GM12878 (cell line): ENCODE data around the gene RTN4RL1. TPM values are rescaled to one million over a fixed set of nuclear protein-coding genes. Genes with fewer than 3 reads are reported as not detected.

ENCODE experiments used
- ATAC-seq: fragments of 200-7000 bp; cut with Tn5 transposase; 3 replicates; pipeline ENCODE4 v1.9.1; 2020; ENCODE audit warnings: mild to moderate bottlenecking, moderate library complexity
- BruUV-seq: library from RNA; stranded (reverse); fragments of 400-500 nt; replicated peaks from 2 replicates; lab custom pipeline; 2021; lab: Mats Ljungman, UMichigan
- CTCF ChIA-PET: fragments of 300-600 bp; sonication (Branson Sonifier 250); formaldehyde crosslinking; extraction: SDS; loops from one replicate; lab custom pipeline; 2021; ENCODE audit warnings: inconsistent platforms; lab: Yijun Ruan, JAX
- POLR2A ChIA-PET: fragments of 350-600 bp; formaldehyde crosslinking; extraction: SDS; loops from one replicate; lab custom pipeline; 2021; ENCODE audit warnings: inconsistent platforms; lab: Charles Lee
- RAD21 ChIA-PET: fragments of 300-600 bp; sonication (Branson Sonifier 250); formaldehyde crosslinking; loops from one replicate; lab custom pipeline; 2023; ENCODE audit warnings: antibody characterized with exemption; ENCODE audit not compliant: unreplicated experiment; lab: Charles Lee
- SMC1A ChIA-PET: fragments of 300-600 bp; sonication (Branson Sonifier 250); formaldehyde crosslinking; loops from one replicate; lab custom pipeline; 2023; ENCODE audit not compliant: unreplicated experiment, uncharacterized antibody; lab: Charles Lee
- DNase-seq: peaks from one replicate; pipeline ENCODE4 v3.0.0-alpha.2; 2011; ENCODE audit warnings: low read depth, low spot score
- FAIRE-seq: peaks from 3 replicates; lab custom pipeline; 2011; peaks lifted over from hg19 to GRCh38; lab: Jason Lieb, UNC
- H2AFZ ChIP-seq: 2 replicates; pipeline ENCODE4 v1.6.0; 2011; ENCODE audit warnings: low read depth, low read length, control low read depth; ENCODE audit not compliant: control insufficient read depth
- H3K27ac ChIP-seq: 2 replicates; pipeline ENCODE4 v1.5.1; 2011; ENCODE audit warnings: control low read depth; ENCODE audit not compliant: control insufficient read depth, insufficient read depth
- H3K27me3 ChIP-seq, 2 experiments: replicated peaks in 1 of 2; 2 replicates each; pipeline versions ENCODE4 v1.6.0 to v1.6.1; 2011; ENCODE audit warnings: low read length in 1 of 2; ENCODE audit not compliant: control insufficient read depth in 2 of 2, insufficient read depth in 2 of 2
- H3K36me3 ChIP-seq, 2 experiments: 2 replicates each; pipeline ENCODE4 v1.5.1; 2011; ENCODE audit warnings: low read length in 1 of 2; ENCODE audit not compliant: control insufficient read depth in 2 of 2, insufficient read depth in 2 of 2
- H3K4me1 ChIP-seq: 2 replicates; pipeline ENCODE4 v1.6.1; 2011; ENCODE audit warnings: mild to moderate bottlenecking, low read length, moderate library complexity, mixed read lengths; ENCODE audit not compliant: control insufficient read depth, insufficient read depth
- H3K4me2 ChIP-seq: 2 replicates; pipeline ENCODE4 v1.6.0; 2011; ENCODE audit warnings: control low read depth; ENCODE audit not compliant: control insufficient read depth, insufficient read depth
- H3K4me3 ChIP-seq: fragments of 200-600 bp; sonication (generic); 2 replicates; pipeline ENCODE4 v1.5.1; 2016
- H3K79me2 ChIP-seq: 2 replicates; pipeline ENCODE4 v1.6.0; 2011; ENCODE audit warnings: low read length; ENCODE audit not compliant: control insufficient read depth, insufficient read depth
- H3K9ac ChIP-seq: 2 replicates; pipeline ENCODE4 v1.8.0; 2011; ENCODE audit warnings: low read length, control low read depth, mixed read lengths; ENCODE audit not compliant: control insufficient read depth, insufficient read depth
- H3K9me3 ChIP-seq: replicated peaks from 3 replicates; pipeline ENCODE4 v1.5.1; 2011; ENCODE audit warnings: mild to moderate bottlenecking, low read length; ENCODE audit not compliant: control insufficient read depth, insufficient read depth
- H4K20me1 ChIP-seq: 2 replicates; pipeline ENCODE4 v1.6.0; 2011; ENCODE audit not compliant: control insufficient read depth, insufficient read depth
- ASH2L ChIP-seq: fragments of 300-600, 200-600 bp; sonication (generic); IDR thresholded peaks from 2 replicates; pipeline ENCODE4 v1.6.1; 2017; ENCODE audit warnings: low read depth, mild to moderate bottlenecking, borderline replicate concordance
- ATF7 ChIP-seq: fragments of 450-650 bp; IDR thresholded peaks from 2 replicates; pipeline ENCODE4 v1.6.1; 2016; ENCODE audit warnings: low read depth, mild to moderate bottlenecking
- BHLHE40 ChIP-seq, 2 experiments: fragments of 450-650 bp in 1 of 2; IDR thresholded peaks; 2 replicates each; pipeline ENCODE4 v1.6.1; 2011 to 2017; ENCODE audit warnings: low read depth in 2 of 2, borderline replicate concordance in 1 of 2, improper control_type of control experiment in 1 of 2, low read length in 1 of 2, mild to moderate bottlenecking in 1 of 2
- BRCA1 ChIP-seq: IDR thresholded peaks from 2 replicates; pipeline ENCODE4 v1.6.1; 2011; ENCODE audit warnings: low read depth, low read length, improper control_type of control experiment
- EED ChIP-seq: sonication (generic); IDR thresholded peaks from 2 replicates; pipeline ENCODE4 v1.6.1; 2016; ENCODE audit warnings: antibody characterized with exemption, low read depth
- EGR1 ChIP-seq, 2 experiments: IDR thresholded peaks; 1 replicate in 1 of 2; 2 replicates in 1 of 2; pipeline ENCODE4 v1.6.1; 2011 to 2012; ENCODE audit warnings: low read depth in 2 of 2, low read length in 2 of 2, borderline replicate concordance in 1 of 2, mild to moderate bottlenecking in 1 of 2, moderate library complexity in 1 of 2
- GATAD2B ChIP-seq: fragments of 450-650 bp; conservative IDR thresholded peaks from 2 replicates; pipeline ENCODE4 v1.6.1; 2017; ENCODE audit warnings: low read depth, mild to moderate bottlenecking, moderate library complexity
- HDGF ChIP-seq: fragments of 450-650 bp; IDR thresholded peaks from 2 replicates; pipeline ENCODE4 v1.6.1; 2016; ENCODE audit warnings: antibody characterized with exemption
- IRF4 ChIP-seq: IDR thresholded peaks from 2 replicates; pipeline ENCODE4 v1.6.1; 2011; ENCODE audit warnings: low read depth, low read length
- MXI1 ChIP-seq: fragments of 150-350 bp; IDR thresholded peaks from 2 replicates; pipeline ENCODE4 v1.6.1; 2011; ENCODE audit warnings: low read depth, mild to moderate bottlenecking, inconsistent platforms, low read length, improper control_type of control experiment
- NFIC ChIP-seq: IDR thresholded peaks from 2 replicates; pipeline ENCODE4 v1.6.1; 2012; ENCODE audit warnings: low read depth, mild to moderate bottlenecking, inconsistent platforms, low read length, moderate library complexity
- NFXL1 ChIP-seq: fragments of 450-650 bp; IDR thresholded peaks from 2 replicates; pipeline ENCODE4 v1.6.1; 2017; ENCODE audit warnings: antibody characterized with exemption, mild to moderate bottlenecking, borderline replicate concordance
- NR2C2 ChIP-seq: IDR thresholded peaks from 2 replicates; pipeline ENCODE4 v1.6.1; 2011; ENCODE audit warnings: borderline replicate concordance, low read depth; ENCODE audit not compliant: control insufficient read depth, insufficient read length
- PML ChIP-seq: IDR thresholded peaks from 2 replicates; pipeline ENCODE4 v1.6.1; 2012; ENCODE audit warnings: low read length, inconsistent platforms
- RAD21 ChIP-seq: IDR thresholded peaks from 2 replicates; pipeline ENCODE4 v1.6.1; 2011; ENCODE audit warnings: mild to moderate bottlenecking, low read depth, low read length, moderate library complexity; ENCODE audit not compliant: insufficient read depth
- RAD51 ChIP-seq: fragments of 450-650 bp; IDR thresholded peaks from 2 replicates; pipeline ENCODE4 v1.6.1; 2016; ENCODE audit warnings: moderate library complexity, mild to moderate bottlenecking, inconsistent platforms
- RB1 ChIP-seq: fragments of 450-650 bp; formaldehyde crosslinking; IDR thresholded peaks from 2 replicates; pipeline ENCODE4 v1.6.1; 2017; ENCODE audit warnings: mild to moderate bottlenecking, borderline replicate concordance
- RUNX3 ChIP-seq: IDR thresholded peaks from 2 replicates; pipeline ENCODE4 v1.6.1; 2012; ENCODE audit warnings: low read length, inconsistent platforms
- SUZ12 ChIP-seq: fragments of 200-600 bp; sonication (generic); IDR thresholded peaks from one replicate; pipeline ENCODE4 v1.6.1; 2018; ENCODE audit warnings: antibody characterized with exemption, mild to moderate bottlenecking; ENCODE audit not compliant: unreplicated experiment
- WGBS: methylation state at CpG from one replicate; pipeline ENCODE4 v1.1.6; 2016; ENCODE audit warnings: low lambda C conversion rate; ENCODE audit not compliant: insufficient replicate concordance, insufficient coverage; ENCODE audit errors: missing lambda C conversion rate; 5-methylcytosine and 5-hydroxymethylcytosine counted together
- in situ Hi-C: fragments of 300-500 bp; cut with MboI; formaldehyde crosslinking; loops from 9 replicates; pipeline ENCODE4 v1.14.3; 2018; ENCODE audit warnings: mixed read lengths
- intact Hi-C: fragments of 100-400 bp; cut with micrococcal nuclease; formaldehyde crosslinking; loops from one replicate; pipeline ENCODE4 v1.14.2; 2022; ENCODE audit not compliant: unreplicated experiment
- polyA plus RNA-seq, 11 experiments: library from polyadenylated mRNA; depleted of rRNA in 4 of 11; unstranded in 6 of 11; stranded (reverse) in 5 of 11; fragments of >200 nt; fragmentation: Nextera tagmentation in 4 of 11; fragmentation: Illumina TruSeq in 1 of 11; extraction: Ambion mirVana in 4 of 11; extraction: Trizol in 1 of 11; gene quantifications; 1 replicate in 1 of 11; 2 replicates in 10 of 11; pipeline versions ENCODE4 v1.2.1 to v1.2.3, GENCODE V29; 2011 to 2016; ENCODE audit warnings: inconsistent platforms in 2 of 11, missing spikeins in 2 of 11, low read depth in 1 of 11
- total RNA-seq, 4 experiments: library from RNA; depleted of rRNA in 3 of 4; stranded (reverse); fragments of >200 nt in 3 of 4; fragmentation: Illumina TruSeq in 1 of 4; extraction: Trizol in 1 of 4; gene quantifications; 2 replicates each; pipeline versions ENCODE4 v1.2.1 to v1.2.3, GENCODE V29; 2013 to 2021

RTN4RL1 gene
- total and polyA plus RNA-seq, 10 of the 15 experiments (the other 5 are each of a cell fraction or from before 2014, with no cell fraction given), result 0.08 to 0.11 (median 0.10) TPM; not detected in 7

DNA sequence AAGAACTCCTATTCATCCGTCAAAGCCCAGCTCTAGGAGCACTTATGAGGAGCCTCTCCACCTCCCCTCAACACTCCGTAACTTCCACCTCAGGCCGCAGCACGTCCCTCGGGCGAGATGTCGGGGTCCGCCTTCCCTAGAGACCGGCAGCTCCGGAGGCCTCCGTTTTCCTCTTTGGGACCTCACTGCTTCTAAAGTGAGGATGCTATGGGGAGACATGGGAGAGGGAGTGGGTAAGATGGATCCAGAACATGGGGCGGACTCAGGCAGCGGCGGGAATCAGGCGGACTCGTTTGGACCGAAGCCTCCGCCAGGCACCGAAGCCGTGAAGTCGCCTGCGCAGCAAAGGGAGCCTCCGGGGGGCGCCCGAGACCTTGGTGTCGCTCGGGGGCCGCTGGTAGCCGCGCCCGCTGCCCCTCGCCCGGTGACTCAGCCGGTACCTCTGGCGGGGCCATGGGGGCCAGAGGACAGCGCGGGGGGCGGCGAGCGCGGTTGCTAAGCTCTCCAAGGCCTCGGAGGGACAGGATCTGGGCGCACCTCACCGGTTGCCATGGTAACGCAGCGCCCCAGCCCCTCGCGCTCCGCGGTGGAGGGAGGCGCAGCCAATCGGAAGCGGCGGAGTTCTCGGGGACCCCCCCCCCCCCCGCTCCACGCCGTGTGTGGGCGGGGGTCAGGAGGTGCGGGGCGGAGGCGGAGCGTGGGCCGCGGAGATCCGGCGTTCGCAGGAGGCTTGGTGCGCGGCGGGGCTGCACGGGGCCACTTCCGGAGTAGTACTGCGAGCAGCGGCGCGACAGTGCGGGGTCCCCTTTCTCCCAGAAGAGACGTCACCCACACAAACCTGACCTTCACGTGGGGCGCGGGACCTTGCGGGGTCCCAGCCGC lies 28.5 kb upstream of the RTN4RL1 start:
- ChIA-PET CTCF (interaction anchor here (0.6 to 8.4 kb wide), 28 partner anchors 16 to 437 kb away, joined by 3 to 265 read pairs (median 4); no protein-coding TSS in a partner anchor), POLR2A (interaction anchor here (0.5 to 6.7 kb wide), 5 partner anchors 29 to 401 kb away, joined by 3 to 61 read pairs (median 3); no protein-coding TSS in a partner anchor), RAD21 (interaction anchor here (0.8 to 8.4 kb wide), 20 partner anchors 11 to 292 kb away, joined by 3 to 271 read pairs (median 7); partner anchors contain the start of genes SERPINF1 and TSR1), SMC1A (interaction anchor here (0.8 to 8.6 kb wide), 12 partner anchors 15 to 283 kb away, joined by 3 to 141 read pairs (median 4); partner anchors contain the start of gene TSR1)
- Histone ChIP-seq H3K27ac (peak overlapping the region; percentile 80), H3K27me3 (peaks cover 2% of the 10 kb centered on the region in 2 experiments; a peak in 3 of 4 replicates), H3K4me1 (peaks cover 17% of the 10 kb centered on the region), H3K4me2 (peak overlapping the region; percentile 99), H3K9me3 (no peaks in the 10 kb centered on the region; the same call in 2 of the 3 replicates), H3K36me3 (peaks cover 0 to 9% of the 10 kb centered on the region in 2 experiments; a peak in 2 of 4 replicates), H3K79me2 (peaks cover 42% of the 10 kb centered on the region), H3K9ac (peak overlapping the region; percentile 53; the same call in 1 of the 2 replicates), H4K20me1 (no peaks in the 10 kb centered on the region), H2AFZ (peak overlapping the region; percentile 56), H3K4me3 (peak overlapping the region; percentile 77)
- in situ Hi-C loops, result loop anchor here (5.0 kb wide), 1 partner anchor 299 kb away; no protein-coding TSS in a partner anchor
- DNase-seq, result no peak
- intact Hi-C loops, result loop anchor here (1.0 to 5.0 kb wide), 4 partner anchors 117 to 299 kb away; partner anchors contain the start of genes SGSM2 and TSR1
- ATAC-seq, result peak; percentile 25
- peak; percentile 54 for FAIRE-seq
- 14% methylated on average over 39 of the region's 84 CpGs for WGBS
- BruUV-seq, result no TSS peak
- TF ChIP-seq RAD21, result peak; percentile 57
- TF ChIP-seq IRF4, result no peak
- TF ChIP-seq GATAD2B, result peak; percentile 94
- no peak for TF ChIP-seq RAD51
- no peak for TF ChIP-seq HDGF
- no peak for TF ChIP-seq BRCA1
- peak; percentile 56; the same call in 1 of the 2 replicates for TF ChIP-seq MXI1
- peak; percentile 51; the same call in 1 of the 2 replicates for TF ChIP-seq RB1
- TF ChIP-seq BHLHE40 (IDR thresholded peaks at IDR 0.05; ENCODE audit: borderline replicate concordance in 1 of 2, low read depth in 2 of 2, low read length in 1 of 2), result peak; percentile 18 to 81; a peak in 3 of 4 replicates
- TF ChIP-seq NR2C2, result no peak
- no peak for TF ChIP-seq NFIC
- no peak for TF ChIP-seq NFXL1
- no peak for TF ChIP-seq ASH2L
- no peak for TF ChIP-seq SUZ12
- TF ChIP-seq ATF7, result no peak
- TF ChIP-seq EED, result no peak
- TF ChIP-seq EGR1 (IDR thresholded peaks at IDR 0.05; ENCODE audit: borderline replicate concordance in 1 of 2, low read depth in 2 of 2, low read length in 2 of 2), result peak; percentile 53 to 99
- TF ChIP-seq PML, result no peak
- no peak for TF ChIP-seq RUNX3
